ENCODE measurements around the gene DUSP9.

DUSP9 gene

GRCh38 chrX:153635388-153635787, 11.6 kb upstream of the DUSP9 start:
- Histone ChIP-seq H3K4me3 (no peak overlapping the region), H3K27ac (no peak overlapping the region)

- no peak overlapping the region for H3K27ac ChIP-seq
- no peak overlapping the region for H3K4me3 ChIP-seq
Observed at GRCh38 chrX:153635788-153636668, 11.0 kb upstream of the DUSP9 start.

GRCh38 chrX:153636716-153637115, 10.3 kb upstream of the DUSP9 start:
- Histone ChIP-seq H3K4me3 (no peak overlapping the region), H3K27ac (no peak overlapping the region)

GRCh38 chrX:153637121-153638040, 9.6 kb upstream of the DUSP9 start:
- Histone ChIP-seq H3K27ac (no peak overlapping the region), H3K4me3 (no peak overlapping the region)

- Histone ChIP-seq H3K27ac (no peak overlapping the region), H3K4me3 (no peak overlapping the region)
Observed at GRCh38 chrX:153638041-153638371, 9.0 kb upstream of the DUSP9 start.

GRCh38 chrX:153638436-153639176, 8.4 kb upstream of the DUSP9 start:
- Histone ChIP-seq H3K4me3 (no peak overlapping the region), H3K27ac (no peak overlapping the region)

GRCh38 chrX:153639177-153640044, 7.6 kb upstream of the DUSP9 start:
- H3K27ac ChIP-seq = no peak overlapping the region
- H3K4me3 ChIP-seq = no peak overlapping the region

GRCh38 chrX:153640045-153640686, 6.8 kb upstream of the DUSP9 start:
- H3K4me3 ChIP-seq = no peak overlapping the region
- no peak overlapping the region for H3K27ac ChIP-seq

GRCh38 chrX:153640736-153641575, 6.0 kb upstream of the DUSP9 start:
- no peak overlapping the region for H3K27ac ChIP-seq
- H3K4me3 ChIP-seq = no peak overlapping the region

GRCh38 chrX:153641627-153642026, 5.4 kb upstream of the DUSP9 start:
- no peak overlapping the region for H3K4me3 ChIP-seq

GRCh38 chrX:153642051-153642654, 4.8 kb upstream of the DUSP9 start:
- Histone ChIP-seq H3K27ac (no peak overlapping the region), H3K4me3 (peak overlapping the region in 2 of 7 experiments; percentile 1 to 10)

More at GRCh38 chrX:153641627-153642026, 5.4 kb upstream of the DUSP9 start:
- no peak overlapping the region for H3K27ac ChIP-seq

GRCh38 chrX:153642655-153643430, 4.2 kb upstream of the DUSP9 start:
- peak overlapping the region in 2 of 7 experiments; percentile 1 to 10 for H3K4me3 ChIP-seq
- H3K27ac ChIP-seq = no peak overlapping the region

- H3K4me3 ChIP-seq = no peak overlapping the region
- H3K27ac ChIP-seq = no peak overlapping the region
Observed at GRCh38 chrX:153643431-153644351, 3.3 kb upstream of the DUSP9 start.

GRCh38 chrX:153644356-153645125, 2.5 kb upstream of the DUSP9 start:
- H3K27ac ChIP-seq = no peak overlapping the region
- H3K4me3 ChIP-seq = no peak overlapping the region

GRCh38 chrX:153645151-153645550, 1.9 kb upstream of the DUSP9 start:
- Histone ChIP-seq H3K4me3 (no peak overlapping the region), H3K27ac (no peak overlapping the region)
